NCI-H748 (cell line): ENCODE data around the gene EPB41L4B.
"Not testable (repeated sequence)": the region's sequence is repeated elsewhere in the genome, so short reads cannot be mapped to it uniquely, and the experiment has no call there.

Experiments
- DNase-seq: peaks from one replicate; lab custom pipeline; 2025; ENCODE audit not compliant: unreplicated experiment; lab: John Stamatoyannopoulos, UW

Gene EPB41L4B

GRCh38 chr9:109320742-109321448, at the start of gene EPB41L4B:
Gene EPB41L4B, minus strand, starts transcription at chr9:109321059. Its CDS starts 613 bp downstream, at chr9:109320446.
- peak; percentile 95 for DNase-seq

GRCh38 chr9:109369285-109369684, 48.4 kb upstream of the EPB41L4B start:
- DNase-seq: no peak

GRCh38 chr9:109360771-109361170, 39.9 kb upstream of the EPB41L4B start:
- no peak for DNase-seq

- not testable (repeated sequence) for DNase-seq
Observed at GRCh38 chr9:109358968-109359603, 38.2 kb upstream of the EPB41L4B start.

- DNase-seq: peak; percentile 81
Observed at GRCh38 chr9:109355564-109356297, 34.9 kb upstream of the EPB41L4B start.

GRCh38 chr9:109354190-109354589, 33.3 kb upstream of the EPB41L4B start:
- DNase-seq: no peak

DNA sequence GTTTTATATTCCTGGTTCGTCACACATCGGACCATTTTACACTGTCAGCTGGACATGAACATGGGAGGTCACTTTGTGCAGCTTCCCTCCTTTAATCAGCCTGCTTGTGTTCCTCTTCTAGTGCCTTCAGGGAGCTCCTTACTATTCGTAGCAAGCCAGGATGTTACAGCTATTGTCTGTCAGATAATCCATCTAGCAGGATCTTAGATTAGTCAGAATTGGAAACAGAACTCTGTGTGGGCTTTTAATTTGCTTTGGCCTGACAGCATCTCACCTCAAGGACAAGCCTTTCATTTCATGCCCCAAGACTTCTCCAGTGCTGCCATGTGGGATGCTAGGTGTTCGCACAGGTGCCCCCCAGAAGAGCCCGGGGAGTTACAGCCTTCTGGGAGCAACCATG, 30.2 kb upstream of the EPB41L4B start:
- no peak for DNase-seq

- DNase-seq: peak; percentile 82
Observed at GRCh38 chr9:109349421-109349846, 28.6 kb upstream of the EPB41L4B start.

DNA sequence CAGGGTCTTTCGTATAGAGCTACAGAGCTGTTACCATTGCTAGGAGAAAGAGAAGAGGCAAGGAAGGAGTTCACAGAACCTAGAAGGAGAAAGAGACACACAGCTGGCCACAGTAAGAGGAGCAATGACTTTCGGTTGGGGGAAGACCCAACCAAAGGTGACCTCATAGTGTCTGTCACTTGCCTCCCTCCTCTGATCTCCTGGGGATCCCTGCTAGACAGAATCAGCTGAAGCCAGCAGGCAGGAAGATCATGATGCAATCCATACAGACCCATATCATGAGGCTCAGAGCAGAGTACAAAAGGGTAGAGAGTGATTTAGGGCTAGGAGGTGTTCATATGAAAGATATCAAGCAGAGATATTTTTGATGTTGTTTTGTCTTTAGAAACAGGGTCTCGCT, 26.0 kb upstream of the EPB41L4B start:
- DNase-seq: no peak

DNA sequence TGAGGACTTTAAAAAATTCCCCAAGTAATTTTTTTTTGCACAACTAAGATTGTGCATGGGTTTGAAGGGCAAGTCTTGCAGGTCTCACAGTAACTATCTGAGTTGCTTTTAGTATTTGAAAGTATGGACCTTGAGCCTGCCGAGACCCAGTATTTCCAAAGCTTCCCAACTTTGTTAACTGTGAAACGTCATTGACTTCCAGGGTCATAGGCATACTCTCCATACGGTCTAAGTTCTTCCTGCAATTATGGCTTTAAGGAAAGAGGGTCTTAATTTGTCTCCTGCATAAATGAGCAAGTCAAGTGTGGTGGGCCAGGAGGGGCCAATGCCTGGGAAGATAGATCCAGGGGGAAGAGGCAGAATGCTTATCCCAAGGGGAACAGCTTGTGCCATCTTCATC, 24.0 kb upstream of the EPB41L4B start:
- no peak for DNase-seq

GRCh38 chr9:109342878-109343277, 22.0 kb upstream of the EPB41L4B start:
- no peak for DNase-seq

- DNase-seq: no peak
Observed at GRCh38 chr9:109341561-109341960, 20.7 kb upstream of the EPB41L4B start.

DNA sequence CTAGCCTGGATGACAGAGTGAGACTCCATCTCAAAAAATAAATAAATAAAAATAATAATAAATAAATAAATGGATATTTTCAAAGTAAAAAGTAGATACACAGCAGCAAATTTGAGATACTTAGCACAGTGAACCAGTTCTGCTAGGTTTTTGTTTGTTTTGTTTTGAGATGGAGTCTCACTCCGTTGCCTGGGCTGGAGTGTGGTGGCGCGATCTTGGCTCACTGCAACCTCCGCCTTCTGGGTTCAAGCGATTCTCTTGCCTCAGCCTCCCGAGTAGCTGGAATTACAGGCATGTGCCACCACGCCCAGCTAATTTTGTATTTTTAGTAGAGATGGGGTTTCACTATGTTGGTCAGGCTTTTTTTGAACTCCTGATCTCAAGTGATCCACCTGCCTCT, 20.1 kb upstream of the EPB41L4B start:
- DNase-seq: not testable (repeated sequence)

DNA sequence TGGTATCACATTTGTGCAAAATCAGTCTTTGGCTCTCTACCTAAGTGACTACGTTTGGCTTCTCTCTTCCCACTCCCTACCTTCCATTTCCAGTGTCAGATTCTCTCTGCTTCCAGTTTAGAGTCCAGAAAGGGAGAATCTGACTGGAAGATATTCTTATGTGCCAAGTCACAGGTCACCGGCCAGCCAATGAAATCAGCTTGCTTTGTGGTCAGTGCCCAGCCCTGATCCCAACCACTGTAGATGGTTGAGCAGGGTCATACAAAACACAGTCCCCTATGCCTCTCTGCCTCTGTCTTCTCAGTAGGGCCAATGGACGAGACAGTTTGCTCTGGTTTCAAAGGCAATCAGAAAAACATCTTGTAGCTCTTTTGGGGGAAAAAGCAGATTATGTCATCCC, 15.6 kb upstream of the EPB41L4B start:
- no peak for DNase-seq

DNA sequence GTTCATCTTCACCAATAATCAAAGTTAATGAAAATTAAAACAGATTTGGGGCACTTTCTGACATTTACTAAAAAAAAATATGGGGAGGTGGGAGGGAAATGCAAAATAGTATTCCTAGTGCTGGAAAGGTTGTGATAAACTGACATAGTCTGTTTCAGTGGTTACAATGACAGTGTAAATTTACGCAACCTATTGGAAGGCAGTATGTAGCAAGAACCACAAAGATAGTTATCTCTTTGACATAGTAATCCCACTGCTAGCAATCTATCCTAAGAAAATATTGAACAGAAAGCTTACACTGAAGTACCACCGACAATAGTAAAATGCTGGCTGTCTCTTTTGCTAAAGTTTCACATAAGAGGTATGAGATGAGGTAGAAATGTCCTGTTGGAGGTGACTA, 15.1 kb upstream of the EPB41L4B start:
- no peak for DNase-seq

DNA sequence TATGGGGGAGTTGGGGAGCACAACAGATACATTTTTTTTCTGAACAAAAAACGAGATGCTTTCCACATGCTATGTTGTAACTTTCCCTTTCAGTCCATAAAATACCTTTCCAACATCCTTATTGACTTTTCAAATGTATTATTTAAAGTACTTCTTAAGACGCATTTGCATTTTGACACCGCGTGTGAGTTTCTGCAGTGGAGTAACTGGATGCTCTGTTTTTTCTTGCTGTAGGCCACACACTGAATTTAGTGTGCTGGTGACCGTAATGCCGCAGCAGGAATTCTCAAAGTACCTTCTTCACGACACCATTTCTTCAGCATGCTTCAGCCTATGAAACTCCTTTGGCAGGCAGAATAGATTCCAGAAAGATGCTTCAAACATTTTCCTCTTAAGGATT, 14.3 kb upstream of the EPB41L4B start:
- DNase-seq: no peak

DNA sequence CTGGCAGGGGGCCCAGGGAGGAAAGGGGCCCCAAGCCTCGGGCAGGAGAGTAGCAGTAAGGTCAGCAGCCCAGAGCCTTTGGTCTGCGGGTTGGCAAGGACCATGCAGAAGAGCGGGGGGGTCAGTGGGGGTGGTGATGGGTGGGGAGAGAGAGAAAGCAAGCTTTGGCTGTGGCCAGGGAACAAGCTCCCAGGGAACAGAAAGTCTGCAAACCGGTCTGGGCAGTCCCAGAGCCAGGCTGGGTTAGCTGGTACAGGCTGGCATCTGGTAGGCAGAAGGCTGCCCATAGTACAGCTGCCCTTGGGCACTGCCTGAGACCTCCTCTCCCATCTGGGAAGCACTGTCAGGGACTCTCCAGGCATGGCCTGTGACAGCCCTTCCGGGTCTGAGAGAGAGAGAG, 10.5 kb upstream of the EPB41L4B start:
- peak; percentile 10 for DNase-seq

- peak; percentile 53 for DNase-seq
Observed at GRCh38 chr9:109329638-109330258, 8.9 kb upstream of the EPB41L4B start.

DNA sequence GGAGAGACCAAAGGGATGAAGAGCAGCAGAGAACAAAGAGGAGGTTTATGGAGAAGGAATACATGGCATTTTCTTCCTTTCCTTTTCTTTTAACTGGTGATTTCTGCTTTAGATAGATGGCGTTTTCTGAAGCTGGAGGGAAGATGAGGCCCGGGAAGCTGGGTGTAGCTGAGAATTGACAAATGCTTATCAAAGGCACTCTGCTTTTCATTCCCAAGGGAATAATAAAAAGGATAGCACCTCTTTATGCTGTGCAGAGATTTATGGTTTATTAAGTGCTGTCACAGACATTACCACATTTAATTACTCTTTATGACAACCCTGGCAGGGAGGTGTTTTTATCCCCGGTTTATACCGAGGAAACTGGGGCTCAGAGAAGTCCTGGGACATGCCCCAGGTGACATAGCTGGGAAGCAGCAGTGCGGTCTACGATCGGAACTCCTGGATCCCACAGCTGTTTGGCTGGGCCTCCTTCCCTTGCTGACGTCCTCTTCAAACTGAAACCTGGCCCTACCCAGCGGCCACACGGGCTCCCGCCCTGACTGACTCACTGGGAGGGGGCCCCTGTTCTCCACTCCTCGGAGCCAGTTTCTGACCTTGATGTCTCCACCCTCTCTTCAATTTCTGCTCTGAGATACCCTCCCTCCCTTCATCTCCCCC, 8.2 kb upstream of the EPB41L4B start:
- DNase-seq: peak; percentile 53

GRCh38 chr9:109325089-109325488, 4.2 kb upstream of the EPB41L4B start:
- DNase-seq: no peak

DNA sequence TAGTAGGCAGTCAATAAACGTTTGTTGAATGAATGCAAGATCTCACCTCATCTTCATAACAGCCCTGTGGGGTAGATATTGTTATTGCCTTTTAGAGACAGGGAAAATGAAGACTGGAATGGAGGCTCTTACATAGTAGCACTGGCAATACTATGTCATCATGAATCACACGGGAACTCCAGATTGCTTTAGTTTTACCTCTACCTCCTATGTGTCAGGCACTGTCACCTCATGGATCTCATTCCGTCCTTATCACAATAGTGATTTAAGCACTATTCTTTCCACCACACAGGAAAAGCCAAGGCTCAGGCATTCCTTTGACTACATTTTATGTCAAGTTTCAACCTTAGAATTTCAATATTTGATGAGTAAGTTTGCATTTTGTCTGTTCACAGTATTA, 2.9 kb upstream of the EPB41L4B start:
- DNase-seq: no peak
